Measurements from ENCODE around the gene CMTM5. TPM values are rescaled to one million over a fixed set of nuclear protein-coding genes. Genes with fewer than 3 reads are reported as not detected.

CMTM5 gene
- total RNA-seq, 1 donor from 2014 or later = not detected

- no peaks in the 10 kb centered on the region for H3K4me1 Mint-ChIP-seq (ENCODE audit: unreplicated experiment)
- H3K27ac Mint-ChIP-seq (ENCODE audit: unreplicated experiment) = no peak overlapping the region
- TF ChIP-seq, protein P1, sequence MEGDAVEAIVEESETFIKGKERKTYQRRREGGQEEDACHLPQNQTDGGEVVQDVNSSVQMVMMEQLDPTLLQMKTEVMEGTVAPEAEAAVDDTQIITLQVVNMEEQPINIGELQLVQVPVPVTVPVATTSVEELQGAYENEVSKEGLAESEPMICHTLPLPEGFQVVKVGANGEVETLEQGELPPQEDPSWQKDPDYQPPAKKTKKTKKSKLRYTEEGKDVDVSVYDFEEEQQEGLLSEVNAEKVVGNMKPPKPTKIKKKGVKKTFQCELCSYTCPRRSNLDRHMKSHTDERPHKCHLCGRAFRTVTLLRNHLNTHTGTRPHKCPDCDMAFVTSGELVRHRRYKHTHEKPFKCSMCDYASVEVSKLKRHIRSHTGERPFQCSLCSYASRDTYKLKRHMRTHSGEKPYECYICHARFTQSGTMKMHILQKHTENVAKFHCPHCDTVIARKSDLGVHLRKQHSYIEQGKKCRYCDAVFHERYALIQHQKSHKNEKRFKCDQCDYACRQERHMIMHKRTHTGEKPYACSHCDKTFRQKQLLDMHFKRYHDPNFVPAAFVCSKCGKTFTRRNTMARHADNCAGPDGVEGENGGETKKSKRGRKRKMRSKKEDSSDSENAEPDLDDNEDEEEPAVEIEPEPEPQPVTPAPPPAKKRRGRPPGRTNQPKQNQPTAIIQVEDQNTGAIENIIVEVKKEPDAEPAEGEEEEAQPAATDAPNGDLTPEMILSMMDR (IDR thresholded peaks at IDR 0.05) = no peak
- H3K9me3 Mint-ChIP-seq (ENCODE audit: unreplicated experiment) = no peaks in the 10 kb centered on the region
- H3K36me3 Mint-ChIP-seq (ENCODE audit: unreplicated experiment) = no peaks in the 10 kb centered on the region
- DNase-seq (ENCODE audit: extremely low spot score, unreplicated experiment) = no peak
- no peak overlapping the region for H3K4me3 Mint-ChIP-seq (ENCODE audit: unreplicated experiment)
- peaks cover 28% of the 10 kb centered on the region for H3K27me3 Mint-ChIP-seq (ENCODE audit: unreplicated experiment)
These were observed 15.8 kb downstream of the CMTM5 start for GRCh38 chr14:23392613-23393012.

DNA sequence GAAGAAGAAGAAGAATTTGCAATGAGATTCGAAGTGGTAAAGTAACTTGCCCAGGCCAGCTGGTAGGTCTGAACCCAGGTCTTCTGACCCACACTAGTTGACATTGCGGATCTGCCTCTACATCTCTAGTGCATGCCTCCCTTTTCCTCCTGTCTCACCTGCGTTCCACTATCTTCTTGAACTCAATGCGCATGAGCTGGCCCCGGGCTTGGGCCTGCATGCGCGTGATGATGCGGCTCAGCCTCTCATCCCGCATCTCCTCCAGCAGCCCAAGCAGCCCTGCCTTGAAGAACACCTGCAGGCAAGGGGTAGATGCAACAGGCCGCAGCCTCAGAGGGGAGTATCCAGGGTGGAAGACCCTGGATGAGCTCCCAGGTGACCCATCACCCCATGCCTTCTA is 19.3 kb downstream of the CMTM5 start:
- TF ChIP-seq, protein P1 (IDR thresholded peaks at IDR 0.05) = no peak
- H3K4me1 Mint-ChIP-seq (ENCODE audit: unreplicated experiment) = no peaks in the 10 kb centered on the region
- H3K27ac Mint-ChIP-seq (ENCODE audit: unreplicated experiment) = no peak overlapping the region
- H3K9me3 Mint-ChIP-seq (ENCODE audit: unreplicated experiment) = no peaks in the 10 kb centered on the region
- H3K4me3 Mint-ChIP-seq (ENCODE audit: unreplicated experiment) = no peak overlapping the region
- H3K36me3 Mint-ChIP-seq (ENCODE audit: unreplicated experiment) = no peaks in the 10 kb centered on the region
- H3K27me3 Mint-ChIP-seq (ENCODE audit: unreplicated experiment) = peaks cover 21% of the 10 kb centered on the region
- no peak for DNase-seq (ENCODE audit: extremely low spot score, unreplicated experiment)

GRCh38 chr14:23396781-23397407 is 20.0 kb downstream of the CMTM5 start:
- no peaks in the 10 kb centered on the region for H3K36me3 Mint-ChIP-seq (ENCODE audit: unreplicated experiment)
- TF ChIP-seq, protein P1 (IDR thresholded peaks at IDR 0.05) = no peak
- H3K9me3 Mint-ChIP-seq (ENCODE audit: unreplicated experiment) = no peaks in the 10 kb centered on the region
- H3K27me3 Mint-ChIP-seq (ENCODE audit: unreplicated experiment) = peaks cover 17% of the 10 kb centered on the region
- no peaks in the 10 kb centered on the region for H3K4me1 Mint-ChIP-seq (ENCODE audit: unreplicated experiment)
- no peak for DNase-seq (ENCODE audit: extremely low spot score, unreplicated experiment)
- H3K27ac Mint-ChIP-seq (ENCODE audit: unreplicated experiment) = no peak overlapping the region
- H3K4me3 Mint-ChIP-seq (ENCODE audit: unreplicated experiment) = no peak overlapping the region

GRCh38 chr14:23398348-23398747 is 21.5 kb downstream of the CMTM5 start:
- Mint-ChIP-seq H3K4me3 (ENCODE audit: unreplicated experiment) (no peak overlapping the region), H3K4me1 (ENCODE audit: unreplicated experiment) (no peaks in the 10 kb centered on the region), H3K27me3 (ENCODE audit: unreplicated experiment) (peaks cover 11% of the 10 kb centered on the region), H3K9me3 (ENCODE audit: unreplicated experiment) (no peaks in the 10 kb centered on the region), H3K27ac (ENCODE audit: unreplicated experiment) (no peak overlapping the region), H3K36me3 (ENCODE audit: unreplicated experiment) (no peaks in the 10 kb centered on the region)
- no peak for DNase-seq (ENCODE audit: extremely low spot score, unreplicated experiment)
- TF ChIP-seq, protein P1 (IDR thresholded peaks at IDR 0.05) = no peak

DNA sequence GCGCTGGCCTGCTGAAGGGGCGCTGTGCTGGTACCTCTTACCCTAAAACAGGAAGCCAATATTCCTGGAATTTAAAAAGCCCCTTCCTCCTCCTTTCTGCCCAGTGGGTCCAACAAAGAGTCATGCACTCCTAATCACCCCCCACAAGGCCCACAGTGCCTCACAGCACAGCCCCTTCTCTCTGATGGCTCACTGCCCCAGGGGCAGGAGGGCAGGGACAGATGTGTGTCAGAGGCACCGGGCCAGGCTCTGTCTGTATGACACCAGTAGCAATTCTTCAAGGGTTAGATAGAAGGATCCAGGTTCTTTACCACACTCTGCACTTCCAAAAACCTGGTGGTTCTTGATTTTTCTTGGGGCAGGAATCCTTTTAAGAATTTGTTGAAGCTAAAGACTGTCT is 22.3 kb downstream of the CMTM5 start:
- TF ChIP-seq, protein P1 (IDR thresholded peaks at IDR 0.05) = no peak
- Mint-ChIP-seq H3K27me3 (ENCODE audit: unreplicated experiment) (peaks cover 12% of the 10 kb centered on the region), H3K9me3 (ENCODE audit: unreplicated experiment) (no peaks in the 10 kb centered on the region), H3K4me3 (ENCODE audit: unreplicated experiment) (no peak overlapping the region), H3K4me1 (ENCODE audit: unreplicated experiment) (no peaks in the 10 kb centered on the region), H3K36me3 (ENCODE audit: unreplicated experiment) (no peaks in the 10 kb centered on the region), H3K27ac (ENCODE audit: unreplicated experiment) (no peak overlapping the region)
- DNase-seq (ENCODE audit: extremely low spot score, unreplicated experiment) = no peak

All from osteocyte (in vitro differentiated cells).